ENCODE results near the gene ANKS1B.
"Not testable (repeated sequence)": the region's sequence is repeated elsewhere in the genome, so short reads cannot be mapped to it uniquely, and the experiment has no call there.

The ANKS1B gene

GRCh38 chr12:99707883-99708282, 276.9 kb downstream of the ANKS1B start:
- DNase-seq, result peak in 3 of 56 donors; percentile 8 to 17 (median 12)

GRCh38 chr12:99706736-99707473, 277.8 kb downstream of the ANKS1B start:
- no peak for DNase-seq

DNA sequence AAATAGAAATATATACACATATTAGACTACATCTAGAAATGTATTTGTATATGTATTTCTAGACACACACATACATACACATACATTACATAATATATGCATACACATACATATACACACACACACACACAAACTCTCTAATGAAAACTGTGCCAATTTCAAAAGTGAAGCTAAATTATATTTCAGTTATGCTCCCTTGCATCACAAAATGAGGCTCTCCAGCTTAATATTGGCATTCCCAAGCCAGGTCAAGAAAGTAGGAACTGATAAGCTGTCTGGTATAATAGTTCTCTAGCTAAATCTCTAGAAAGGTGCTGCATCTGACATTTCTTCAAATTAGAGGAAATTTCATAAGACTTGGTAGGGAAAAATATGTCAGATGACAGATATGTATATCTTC, 280.3 kb downstream of the ANKS1B start:
- no peak for DNase-seq

- no peak for DNase-seq
Measured at GRCh38 chr12:99704036-99704435, 280.7 kb downstream of the ANKS1B start.

DNA sequence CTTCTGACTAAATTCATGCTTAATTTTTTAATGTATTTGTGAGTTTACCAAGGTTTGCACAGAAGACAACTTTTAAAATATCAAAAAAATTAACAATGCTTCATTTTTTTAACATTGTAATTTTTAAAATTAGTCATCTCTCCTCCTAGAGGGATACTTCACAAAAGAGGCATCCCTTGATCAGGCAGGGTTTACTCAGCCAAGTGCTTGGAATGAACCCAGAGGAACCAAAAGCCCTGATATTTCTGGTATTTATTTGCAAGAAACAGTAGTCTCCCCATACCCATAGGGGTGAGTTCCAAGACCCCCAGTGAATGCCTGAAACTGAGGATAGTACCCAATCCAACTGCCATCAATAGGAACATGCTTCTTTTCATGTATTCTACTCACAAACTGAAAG, 284.7 kb downstream of the ANKS1B start:
- peak in 1 of 56 donors; percentile 2 for DNase-seq

GRCh38 chr12:99695050-99695449, 289.7 kb downstream of the ANKS1B start:
- no peak for DNase-seq

GRCh38 chr12:99686142-99686541, 298.6 kb downstream of the ANKS1B start:
- no peak for DNase-seq

DNA sequence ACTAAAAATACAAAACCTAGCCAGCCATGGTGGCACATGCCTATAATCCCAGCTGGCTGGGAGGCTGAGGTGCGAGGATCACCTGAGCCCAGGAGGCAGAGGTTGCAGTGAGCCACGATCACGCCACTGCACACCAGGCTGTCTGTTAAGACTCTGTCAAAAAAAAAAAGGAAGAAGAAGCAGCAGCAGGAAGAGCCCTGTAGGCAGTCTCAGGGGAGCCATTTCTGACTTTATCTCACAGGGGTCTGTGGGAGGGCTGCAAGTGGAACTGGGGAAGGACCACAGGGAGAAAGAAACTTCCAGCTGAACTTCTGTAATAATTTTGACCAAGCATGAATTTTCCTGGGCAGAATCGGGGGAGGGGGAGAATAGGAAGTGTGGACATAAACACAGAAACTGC, 304.5 kb downstream of the ANKS1B start:
- DNase-seq, result no peak

GRCh38 chr12:99670635-99671034, 314.1 kb downstream of the ANKS1B start:
- no peak for DNase-seq

DNA sequence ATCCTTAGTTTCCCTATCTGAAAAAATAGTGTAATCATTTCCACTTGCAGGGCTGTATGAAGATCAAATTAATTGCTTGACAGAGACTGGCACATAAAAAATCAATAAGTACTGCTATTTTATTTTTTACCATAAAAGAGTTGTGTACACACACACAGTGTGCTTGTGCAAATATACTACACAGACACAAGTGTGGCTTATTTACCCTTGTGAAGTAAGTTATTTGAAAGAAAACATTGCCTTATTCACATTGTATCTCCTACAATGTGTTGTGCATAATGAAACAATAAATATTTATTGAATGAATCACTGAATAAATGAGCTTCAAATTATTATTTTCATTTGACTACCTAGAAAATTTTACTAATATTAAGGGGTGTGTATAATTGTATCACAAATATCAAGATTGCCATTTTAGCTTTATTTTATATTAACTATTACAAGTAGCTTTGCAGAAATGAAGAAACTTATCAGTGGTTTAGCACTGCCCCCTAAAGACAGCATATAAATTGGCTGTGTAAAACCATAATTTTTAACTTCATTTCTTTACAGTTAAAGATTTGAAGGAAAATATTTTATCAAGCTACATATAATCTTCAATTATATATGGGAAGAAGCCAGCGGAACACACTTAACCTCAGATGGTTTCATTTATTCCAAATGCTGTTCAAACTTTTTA, 325.9 kb downstream of the ANKS1B start:
- DNase-seq, result no peak

- no peak for DNase-seq
Measured at GRCh38 chr12:99649551-99649950, 335.2 kb downstream of the ANKS1B start.

- DNase-seq, result no peak
Measured at GRCh38 chr12:99648183-99648582, 336.6 kb downstream of the ANKS1B start.

DNA sequence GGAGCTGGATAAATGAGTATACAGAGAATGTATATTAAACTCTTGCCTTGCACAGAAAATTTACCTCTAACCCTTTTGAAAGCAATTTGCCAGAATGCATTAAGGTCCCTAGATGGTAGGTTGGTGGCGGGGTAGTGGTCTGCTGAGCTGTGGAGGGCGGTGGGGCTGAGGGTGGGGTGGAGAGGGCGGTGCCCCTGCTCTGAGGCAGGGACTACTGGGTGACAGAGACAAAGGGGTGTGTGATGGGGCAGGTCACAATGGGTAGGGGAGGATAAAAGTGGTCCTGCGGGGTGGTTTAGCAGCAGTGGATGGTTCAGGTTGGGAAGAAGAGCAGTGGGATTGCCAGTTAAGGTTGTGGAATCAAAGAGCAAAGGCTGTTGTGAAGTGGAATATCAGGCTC, 337.3 kb downstream of the ANKS1B start, which contains the start of gene GARIN6:
TSS of gene GARIN6 (plus strand) at position 301 of the 400 bp plus-strand sequence. CDS start 422 bp downstream, outside the sequence.
- DNase-seq, result no peak

- DNase-seq, result no peak
Measured at GRCh38 chr12:99644629-99645028, 340.1 kb downstream of the ANKS1B start.

- DNase-seq, result no peak
Measured at GRCh38 chr12:99627459-99627858, 357.3 kb downstream of the ANKS1B start.

GRCh38 chr12:99624591-99624990, 360.1 kb downstream of the ANKS1B start:
- DNase-seq, result not testable (repeated sequence)

GRCh38 chr12:99620159-99620479, 364.6 kb downstream of the ANKS1B start:
- no peak for DNase-seq

DNA sequence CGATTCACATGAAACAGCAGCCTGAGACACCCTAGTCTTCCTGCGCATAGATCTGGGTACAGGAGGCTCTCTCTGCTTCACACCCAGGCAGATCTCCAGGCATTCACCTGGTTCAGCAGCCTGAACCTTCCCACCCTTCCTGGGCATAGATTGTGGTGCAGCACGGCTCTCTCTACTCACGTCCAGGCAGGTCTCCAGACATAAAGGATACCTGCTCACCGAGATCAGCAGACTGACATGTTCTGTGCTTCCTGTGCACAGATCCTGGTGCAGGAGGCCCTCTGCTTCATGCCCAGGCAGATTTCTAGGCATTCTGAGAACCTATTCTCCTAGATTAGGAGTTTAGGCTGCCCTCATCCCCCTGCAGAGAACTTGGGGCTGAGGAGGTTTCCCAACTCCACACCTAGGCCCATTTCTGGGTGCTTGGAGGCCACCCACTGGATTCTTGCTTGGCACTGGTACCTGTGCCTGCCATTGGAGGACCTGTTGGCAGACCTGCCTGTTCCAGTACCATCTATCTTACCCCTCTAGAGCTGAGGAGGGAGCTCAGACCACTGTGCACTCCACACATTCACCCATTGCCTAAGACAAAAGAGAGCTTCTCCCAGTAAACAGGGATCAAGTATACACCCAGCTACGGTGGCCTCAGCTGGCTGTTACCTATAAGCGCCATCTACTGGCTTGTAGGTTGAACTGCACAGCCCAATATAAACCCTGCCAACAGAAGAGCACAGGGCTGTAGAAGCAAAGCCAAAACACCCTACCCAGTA, 365.2 kb downstream of the ANKS1B start:
- DNase-seq, result peak in 3 of 56 donors; percentile 1 to 2 (median 1)

DNA sequence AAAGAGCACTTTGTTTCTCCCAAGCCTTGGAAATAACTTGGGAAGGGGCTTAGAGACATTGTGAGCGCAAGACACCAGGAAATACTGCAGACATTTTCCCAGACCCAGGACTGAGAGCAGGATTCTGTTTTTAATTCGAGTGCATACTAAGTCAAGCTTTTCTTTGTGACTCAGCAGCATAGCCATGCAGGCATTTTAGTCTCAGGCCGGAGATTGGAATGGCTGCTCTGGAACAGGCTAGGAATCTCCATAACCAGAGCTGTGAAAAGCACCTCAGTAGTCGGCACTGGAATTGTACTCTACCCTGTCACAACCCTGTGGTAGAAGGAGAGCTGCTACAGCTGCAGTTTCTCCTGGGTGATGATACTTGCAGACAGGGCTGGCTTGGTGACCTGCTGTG, 366.1 kb downstream of the ANKS1B start:
- DNase-seq, result no peak

DNA sequence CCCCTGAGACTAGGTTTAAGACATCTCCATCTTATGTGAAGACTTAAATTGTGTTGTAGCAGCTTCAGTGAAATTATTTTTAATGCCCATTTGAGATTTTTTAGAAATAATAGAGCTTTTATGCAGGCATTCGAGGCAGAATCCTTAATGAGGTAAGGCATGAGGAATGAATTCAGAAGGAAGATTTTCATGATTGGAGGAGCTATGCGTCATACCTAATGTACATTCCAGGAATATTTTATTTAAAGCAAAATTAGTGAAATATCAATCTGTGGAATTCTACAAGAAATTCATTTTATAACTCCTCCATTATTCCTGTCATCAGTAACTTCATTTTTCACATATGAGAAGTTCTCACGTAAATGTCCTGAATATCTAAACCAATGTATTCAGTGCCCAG, 373.1 kb downstream of the ANKS1B start:
- no peak for DNase-seq

GRCh38 chr12:99611117-99611516, 373.6 kb downstream of the ANKS1B start:
- no peak for DNase-seq

- no peak for DNase-seq
Measured at GRCh38 chr12:99609455-99610181, 375.1 kb downstream of the ANKS1B start.

All from nucleus accumbens (tissue), 56 donors.